ENCODE measurements around the gene FAM163A.
"Not testable (repeated sequence)": the region's sequence is repeated elsewhere in the genome, so short reads cannot be mapped to it uniquely, and the experiment has no call there.

The FAM163A gene

GRCh38 chr1:179817789-179818188 lies 74.7 kb downstream of the FAM163A start:
- no peak for DNase-seq

GRCh38 chr1:179818260-179818659 lies 75.2 kb downstream of the FAM163A start:
- no peak for DNase-seq

- no peak for DNase-seq
Observed at GRCh38 chr1:179818743-179819173, 75.7 kb downstream of the FAM163A start.

GRCh38 chr1:179820226-179820970 lies 77.3 kb downstream of the FAM163A start:
- DNase-seq: no peak

- DNase-seq: no peak
Observed at GRCh38 chr1:179821524-179821923, 78.4 kb downstream of the FAM163A start.

- DNase-seq: no peak
Observed at GRCh38 chr1:179822065-179822464, 79.0 kb downstream of the FAM163A start.

- DNase-seq: no peak
Observed at GRCh38 chr1:179823693-179824092, 80.6 kb downstream of the FAM163A start.

GRCh38 chr1:179824265-179824664 lies 81.2 kb downstream of the FAM163A start:
- no peak for DNase-seq

GRCh38 chr1:179825206-179825605 lies 82.1 kb downstream of the FAM163A start:
- no peak for DNase-seq

- DNase-seq: no peak
Observed at GRCh38 chr1:179825798-179826460, 82.8 kb downstream of the FAM163A start.

GRCh38 chr1:179826626-179827280 lies 83.7 kb downstream of the FAM163A start:
- no peak for DNase-seq

- DNase-seq: no peak
Observed at GRCh38 chr1:179828554-179829110, 85.5 kb downstream of the FAM163A start.

GRCh38 chr1:179831225-179831624 lies 88.1 kb downstream of the FAM163A start:
- DNase-seq: no peak

- no peak for DNase-seq
Observed at GRCh38 chr1:179831852-179832699, 89.0 kb downstream of the FAM163A start.

- DNase-seq: not testable (repeated sequence)
Observed at GRCh38 chr1:179836686-179837445, 93.8 kb downstream of the FAM163A start.

- no peak for DNase-seq
Observed at GRCh38 chr1:179840107-179840506, 97.0 kb downstream of the FAM163A start.

- DNase-seq: no peak
Observed at GRCh38 chr1:179848233-179848632, 105.1 kb downstream of the FAM163A start.

- DNase-seq: no peak
Observed at GRCh38 chr1:179853102-179853501, 110.0 kb downstream of the FAM163A start.

- DNase-seq: not testable (repeated sequence)
Observed at GRCh38 chr1:179855831-179856230, 112.7 kb downstream of the FAM163A start.

GRCh38 chr1:179856296-179856695 lies 113.2 kb downstream of the FAM163A start:
- no peak for DNase-seq

GRCh38 chr1:179857009-179857408 lies 113.9 kb downstream of the FAM163A start:
- peak; percentile 23 for DNase-seq

GRCh38 chr1:179860652-179861051 lies 117.6 kb downstream of the FAM163A start:
- DNase-seq: no peak
